DMS 273 treated with DMSO at 0.1 percent for 48 hours (cell line): ENCODE data around the gene SPARC.

Source experiments
- DNase-seq: peaks from one replicate; lab custom pipeline; 2025; lab: John Stamatoyannopoulos, UW

Gene SPARC

DNA sequence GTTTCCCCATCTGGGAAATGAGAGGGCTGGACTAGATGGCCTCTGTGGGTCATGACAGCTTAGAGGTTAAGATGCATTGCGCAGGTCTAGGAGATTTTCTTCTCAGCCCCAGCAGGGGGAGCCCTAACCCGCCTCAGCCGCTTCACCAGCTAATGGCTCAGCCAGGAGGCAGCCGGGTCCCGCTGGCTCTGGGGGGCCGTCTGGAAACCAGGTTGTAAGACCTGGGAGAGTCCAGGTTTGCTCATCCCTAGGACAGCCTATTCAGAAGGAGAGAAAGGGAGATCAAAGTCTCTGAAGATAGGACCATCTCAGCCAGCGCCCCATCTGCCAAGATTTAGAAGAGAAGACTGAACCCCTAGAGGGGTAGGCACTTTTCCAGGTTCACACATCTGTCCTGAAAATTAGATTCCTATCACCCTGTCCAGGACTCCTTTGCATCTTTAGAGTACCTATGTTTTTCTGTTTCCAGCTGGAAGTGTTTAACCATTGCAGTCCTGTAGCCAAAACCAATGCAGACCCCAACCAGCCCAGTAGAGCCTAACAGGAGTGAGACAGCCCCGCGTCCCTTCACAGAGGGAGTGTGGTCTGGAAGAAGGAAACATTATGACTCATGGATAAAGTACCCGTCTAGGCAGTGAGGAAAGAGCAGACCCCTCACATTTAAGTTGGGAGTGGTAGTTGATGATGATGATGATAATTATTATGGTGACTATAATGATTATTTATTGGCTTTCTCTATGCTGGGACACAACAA is 27.5 kb downstream of the SPARC start:
- peak; percentile 32 for DNase-seq

DNA sequence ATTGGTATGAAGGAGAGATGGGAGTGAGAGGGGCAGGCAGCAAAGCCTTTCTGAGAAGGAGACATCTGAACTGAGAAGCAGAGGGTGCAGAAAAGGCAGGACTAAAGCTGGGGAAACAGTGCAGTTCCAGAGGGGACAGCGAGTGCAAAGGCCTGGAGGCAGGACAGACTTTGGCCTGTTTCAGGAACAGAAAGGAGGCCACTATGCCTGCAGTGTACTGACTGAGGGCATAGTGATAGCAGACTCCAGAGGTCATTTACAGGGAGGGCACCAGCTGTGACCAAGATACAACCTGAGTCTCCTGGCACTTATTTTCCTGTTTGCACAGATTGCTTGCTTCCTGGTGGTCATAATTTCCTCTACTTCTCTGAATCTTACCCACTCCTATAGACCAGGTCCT is 29.6 kb downstream of the SPARC start:
- DNase-seq, result no peak

DNA sequence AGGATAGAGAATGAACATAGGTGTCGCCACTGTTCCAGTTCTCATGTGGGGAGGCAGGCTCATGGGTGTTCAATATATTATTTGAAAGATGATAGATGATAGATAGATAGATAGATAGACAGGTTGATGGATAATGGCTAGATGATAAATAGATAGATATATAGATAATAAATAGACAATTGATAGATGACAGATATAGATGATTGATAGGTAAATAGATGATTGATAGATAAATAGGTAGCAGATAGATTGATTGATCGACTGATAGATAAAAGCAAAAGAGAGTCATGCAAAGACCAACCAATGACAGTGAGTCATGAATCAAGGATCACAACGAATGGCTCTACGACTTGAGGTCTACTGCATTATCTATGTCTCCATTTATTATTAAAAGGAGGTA is 30.4 kb downstream of the SPARC start:
- DNase-seq, result no peak

DNA sequence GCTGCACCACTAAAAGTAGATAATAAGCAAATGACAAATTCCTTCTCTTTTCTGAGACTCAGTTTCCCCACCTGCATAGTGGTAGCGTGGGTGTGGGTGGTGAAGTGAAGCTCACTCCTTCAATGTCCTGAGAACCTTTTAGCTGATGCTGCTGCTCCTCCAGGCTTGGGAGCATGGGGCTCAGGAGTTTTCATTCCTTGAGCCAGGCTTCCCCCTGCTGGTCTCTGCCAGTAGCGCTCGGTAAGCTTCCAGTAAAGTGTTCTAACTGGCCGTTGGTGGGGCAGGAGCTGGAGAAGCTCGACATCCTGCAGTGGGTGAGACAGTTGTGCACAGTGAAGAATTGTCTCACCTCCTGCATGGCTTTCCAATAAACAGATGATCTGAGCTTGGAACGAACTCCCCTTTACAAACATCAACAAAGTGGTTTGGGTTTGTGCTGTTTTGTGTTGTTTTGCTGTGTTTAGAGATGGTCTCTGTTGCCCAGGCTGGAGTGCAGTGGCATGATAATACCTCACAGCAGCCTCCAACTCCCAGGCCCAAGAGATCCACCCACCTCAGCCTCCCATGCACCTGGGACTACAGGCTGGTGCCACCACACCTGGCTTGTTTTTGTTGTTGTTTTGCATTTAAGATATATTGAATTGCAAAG is 34.6 kb downstream of the SPARC start:
- DNase-seq, result peak; percentile 12

DNA sequence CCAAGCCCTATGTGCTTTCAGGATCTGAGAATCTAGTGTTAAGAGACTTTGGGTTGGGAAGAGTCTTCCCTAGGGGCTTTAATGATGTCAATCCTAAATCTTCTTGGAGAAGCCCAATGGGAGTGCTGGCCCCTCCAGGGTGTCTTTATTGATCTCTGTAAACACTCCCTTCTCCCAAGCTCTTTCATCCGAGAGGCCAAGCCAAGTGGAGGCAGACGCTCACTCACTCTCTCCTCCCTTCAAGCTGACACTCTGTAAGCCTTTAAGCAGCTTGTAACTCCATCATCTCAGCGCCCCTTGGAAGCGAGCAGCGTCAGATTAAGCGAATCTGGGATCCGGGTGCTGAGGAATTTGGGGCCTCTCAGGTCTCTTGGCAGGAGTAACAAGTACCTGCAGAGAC is 37.7 kb downstream of the SPARC start:
- no peak for DNase-seq

DNA sequence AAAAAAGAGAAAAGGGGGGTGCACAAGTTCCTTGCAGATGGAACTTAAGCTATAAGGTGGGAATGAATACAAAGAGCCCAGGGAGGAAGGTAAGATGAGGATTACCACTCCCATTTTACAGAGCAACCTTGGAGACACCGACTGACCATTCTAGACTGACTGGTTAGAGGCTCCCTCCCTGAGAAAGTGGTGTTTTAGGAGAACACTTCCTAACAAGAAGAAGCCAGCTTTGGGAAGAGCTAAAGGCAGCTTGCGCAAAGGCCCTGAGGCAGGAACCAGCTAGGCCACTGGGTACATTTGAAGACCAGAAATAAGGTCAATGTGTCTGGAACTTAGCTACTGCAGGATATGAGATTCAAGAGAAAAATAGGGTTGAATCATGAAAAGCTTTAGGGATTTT is 38.6 kb downstream of the SPARC start:
- DNase-seq, result no peak

DNA sequence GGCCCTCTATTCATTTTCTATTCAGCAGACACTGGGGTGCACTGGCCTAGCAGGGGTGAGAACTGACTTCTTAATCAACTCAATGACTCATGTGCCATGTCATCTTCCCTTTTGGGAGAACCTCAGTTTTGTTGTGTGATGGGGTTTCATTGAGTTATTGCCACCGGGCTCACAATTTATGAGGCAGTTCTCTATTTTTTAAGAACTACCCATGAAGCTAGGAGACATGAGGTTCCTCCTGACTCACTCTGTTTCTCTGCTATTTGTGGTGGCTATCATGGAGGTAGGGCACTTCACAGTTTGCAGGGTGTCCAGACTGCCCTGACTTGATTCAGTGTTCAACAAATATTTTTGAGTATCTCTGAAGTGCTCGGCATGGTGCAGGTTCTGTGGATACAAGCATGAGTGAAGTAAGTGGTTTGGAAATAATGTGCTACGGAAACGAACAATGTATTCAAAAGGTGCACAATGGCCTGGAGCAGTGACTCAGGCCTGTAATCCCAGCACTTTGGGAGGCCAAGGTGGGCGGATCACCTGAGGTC is 39.3 kb downstream of the SPARC start:
- DNase-seq, result no peak

DNA sequence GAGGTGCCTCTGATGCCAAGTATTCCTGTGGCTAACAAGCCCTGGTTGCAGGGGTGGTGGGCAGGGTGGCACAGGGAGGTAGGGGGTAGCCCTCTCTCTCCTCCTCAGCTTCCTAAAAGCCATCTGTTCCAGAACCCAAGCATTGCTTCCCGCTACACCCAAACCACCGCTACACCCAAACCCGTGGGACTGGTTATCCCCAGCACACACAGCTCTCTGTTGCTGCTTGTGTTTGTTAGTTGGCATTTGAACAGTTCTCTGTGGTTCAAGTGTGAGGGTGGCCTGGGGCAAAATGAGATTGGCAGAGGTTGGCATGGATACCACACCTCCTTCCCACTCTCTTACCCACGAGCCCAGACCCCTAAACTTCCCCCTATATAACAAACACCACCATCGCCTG is 40.4 kb downstream of the SPARC start:
- DNase-seq, result no peak

DNA sequence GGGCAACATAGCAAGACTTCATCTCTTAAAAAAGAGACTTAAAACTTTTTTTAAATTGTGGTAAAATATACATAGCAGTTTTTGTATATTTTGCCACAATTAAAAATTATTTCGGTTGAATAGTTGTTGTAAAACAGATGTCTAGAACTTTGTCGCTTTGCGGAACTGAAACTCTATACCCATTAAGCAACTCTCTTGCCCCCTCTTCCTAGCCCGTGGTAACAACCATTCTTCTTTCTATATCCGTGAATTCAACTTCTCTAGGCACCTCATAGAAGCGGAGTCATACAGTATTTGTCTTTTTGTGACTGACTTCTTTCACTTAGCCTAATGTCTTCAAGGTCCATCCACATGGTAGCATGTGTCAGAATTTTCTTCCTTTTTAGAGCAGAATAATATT is 43.3 kb downstream of the SPARC start:
- DNase-seq, result no peak

DNA sequence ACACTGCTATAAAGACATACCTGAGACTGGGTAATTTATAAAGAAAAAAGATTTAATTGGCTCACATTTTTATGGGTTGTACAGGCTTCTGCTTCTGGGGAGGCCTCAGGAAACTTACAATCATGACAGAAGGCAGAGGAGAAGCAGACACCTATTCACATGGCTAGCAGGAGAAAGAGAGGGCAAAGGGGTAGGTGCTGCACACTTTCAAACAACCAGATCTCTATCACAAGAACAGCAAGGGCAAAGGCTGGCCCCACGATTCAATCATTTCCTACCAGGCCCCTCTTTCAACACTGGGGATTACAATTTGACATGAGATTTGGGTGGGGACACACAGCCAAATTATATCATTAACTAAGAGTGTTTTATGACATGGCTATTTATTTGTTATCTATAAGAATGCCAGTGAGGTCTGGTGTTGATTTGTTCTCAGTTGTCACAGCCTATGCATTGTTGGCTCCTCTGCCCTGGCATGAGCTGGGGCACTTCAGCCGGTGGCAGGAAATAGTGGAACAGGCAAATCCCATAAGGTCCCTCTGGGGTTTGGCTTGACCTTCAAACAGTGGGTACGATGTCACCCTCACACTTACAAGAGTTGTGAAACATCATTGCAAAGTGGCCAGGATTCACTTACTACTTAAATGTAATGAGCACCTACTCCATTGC is 44.1 kb downstream of the SPARC start:
- DNase-seq, result no peak

DNA sequence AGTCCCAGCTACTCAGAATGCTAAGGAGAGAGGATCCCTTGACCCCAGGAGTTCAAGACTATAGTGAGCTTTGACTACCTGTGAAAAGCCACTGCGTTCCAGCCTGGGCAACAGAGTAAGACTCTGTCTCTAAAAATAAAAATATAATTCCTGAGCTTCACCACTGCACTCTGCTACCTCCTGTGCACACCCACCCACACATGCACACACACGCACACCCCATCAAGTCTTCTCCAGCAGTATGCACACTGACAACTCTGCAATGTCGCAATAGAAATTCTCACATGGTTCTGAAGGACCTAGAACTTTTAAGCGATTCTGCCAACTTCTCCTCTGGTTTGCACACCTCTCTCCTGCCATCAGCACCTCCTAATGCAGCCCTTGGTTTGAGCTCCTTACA is 48.1 kb downstream of the SPARC start:
- DNase-seq, result no peak

DNA sequence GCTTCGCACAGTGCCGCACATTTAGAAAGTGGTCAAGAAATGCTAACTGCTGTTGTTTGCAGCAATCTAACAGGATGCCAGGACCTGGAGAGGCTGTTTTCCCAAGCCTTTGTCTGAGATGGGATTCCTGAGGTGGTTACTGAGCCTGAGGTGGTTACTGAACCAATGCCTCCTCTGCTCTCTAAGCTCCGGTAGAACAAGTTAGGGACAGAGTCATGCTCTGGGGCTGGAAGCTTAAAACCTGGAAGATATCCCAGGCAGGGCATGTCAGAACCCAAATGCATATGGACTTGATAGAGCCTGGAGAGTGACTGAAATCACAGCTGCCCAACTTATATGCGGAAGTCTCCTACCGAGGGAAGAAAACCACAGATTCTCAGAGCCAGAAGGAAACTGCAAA is 49.0 kb downstream of the SPARC start:
- no peak for DNase-seq

DNA sequence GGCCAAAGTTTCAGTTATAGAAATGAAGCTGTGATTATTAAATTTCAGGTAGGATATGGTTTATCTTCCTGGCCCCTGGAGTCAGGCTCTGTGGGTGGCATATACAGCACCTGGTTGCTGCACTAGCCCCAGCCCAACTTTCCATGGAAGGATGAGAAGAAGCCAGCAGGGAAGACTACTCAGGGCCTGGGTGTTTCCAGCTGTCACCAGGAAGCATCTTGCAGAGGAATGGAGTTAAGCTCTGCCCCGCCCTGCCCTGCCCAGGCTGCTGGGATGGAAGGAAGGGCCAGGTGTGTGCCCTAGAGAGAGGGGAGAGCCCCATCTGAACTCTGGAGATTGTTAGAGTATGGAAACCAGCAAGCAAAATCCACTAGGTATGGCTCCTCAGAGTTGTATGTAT is 52.8 kb downstream of the SPARC start:
- no peak for DNase-seq

DNA sequence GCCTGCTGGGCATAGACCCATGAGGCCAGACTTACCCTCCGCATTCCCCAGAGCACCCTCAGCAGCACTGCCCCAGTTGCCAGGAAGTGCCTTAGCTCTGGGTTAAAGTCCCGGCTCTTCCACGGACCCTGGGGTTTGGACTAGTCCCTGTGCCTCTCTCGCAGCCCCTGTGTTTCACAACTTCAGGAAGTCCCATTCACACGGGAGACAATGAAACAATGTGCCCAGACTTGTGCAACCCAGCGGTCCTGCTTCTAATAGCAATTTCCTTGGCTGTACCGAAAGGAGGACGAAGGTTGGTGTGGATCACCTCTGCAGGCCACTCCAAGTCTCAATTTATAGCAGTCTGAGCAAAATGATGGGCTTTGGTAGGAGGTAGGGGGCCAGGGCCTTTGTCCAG is 53.8 kb downstream of the SPARC start:
- no peak for DNase-seq

DNA sequence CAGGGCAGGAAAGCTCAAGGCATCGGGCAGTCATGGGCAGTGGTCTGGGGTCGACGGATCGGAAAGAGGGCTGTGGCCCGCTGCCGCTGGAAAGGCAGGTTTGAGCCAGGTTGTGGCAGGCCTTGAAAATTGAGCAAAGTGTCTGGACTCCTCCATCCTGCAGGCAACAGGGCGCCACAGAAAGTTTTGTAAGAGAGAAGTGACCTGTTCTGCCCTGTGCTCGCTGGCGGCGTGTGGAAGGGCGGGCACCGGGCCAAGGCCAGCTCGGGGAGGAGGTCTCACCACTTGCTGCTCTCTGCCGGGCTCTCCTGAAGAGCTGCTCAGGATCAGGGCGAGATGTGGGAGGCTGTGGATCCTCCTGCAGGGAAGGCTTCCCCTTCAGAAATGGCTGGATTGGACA is 54.2 kb downstream of the SPARC start:
- DNase-seq, result no peak

DNA sequence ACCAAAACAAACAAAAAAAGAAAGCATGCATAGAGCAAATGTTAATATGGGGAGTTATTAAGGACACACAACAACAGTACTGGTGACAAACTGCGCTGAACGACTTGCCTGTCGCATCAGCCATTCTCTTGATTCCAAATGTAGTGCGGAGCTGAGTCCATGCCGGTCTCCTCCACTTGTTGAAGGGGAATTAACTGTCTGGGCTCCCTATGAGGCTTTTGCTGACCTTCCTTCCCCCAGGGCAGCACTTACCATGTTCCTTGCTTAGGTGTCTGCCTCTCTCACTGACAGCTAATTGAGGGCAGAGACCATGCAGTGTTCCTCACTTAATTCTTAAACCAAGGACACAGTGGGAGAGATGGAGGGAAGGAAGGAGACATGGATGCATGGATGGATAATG is 54.8 kb downstream of the SPARC start:
- DNase-seq, result no peak

DNA sequence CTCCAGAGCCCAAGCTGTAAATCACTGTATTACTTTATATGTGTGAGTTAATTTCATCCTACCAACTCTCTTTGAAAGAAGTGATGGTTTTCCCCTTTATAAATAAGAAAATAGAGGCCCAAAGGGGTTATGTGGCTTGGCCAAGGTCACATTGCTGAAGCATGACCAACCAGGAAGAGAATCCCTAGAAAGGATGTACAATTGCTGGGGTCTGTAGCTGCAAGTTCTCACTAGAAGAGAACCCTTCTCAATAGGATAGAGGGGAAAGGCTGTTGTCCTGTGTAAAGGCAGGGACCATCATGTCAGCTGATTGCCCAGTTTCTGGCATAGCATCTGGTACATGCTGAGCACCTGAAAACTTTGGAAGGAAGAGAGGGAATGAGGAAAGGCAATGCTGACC is 56.6 kb downstream of the SPARC start:
- no peak for DNase-seq

DNA sequence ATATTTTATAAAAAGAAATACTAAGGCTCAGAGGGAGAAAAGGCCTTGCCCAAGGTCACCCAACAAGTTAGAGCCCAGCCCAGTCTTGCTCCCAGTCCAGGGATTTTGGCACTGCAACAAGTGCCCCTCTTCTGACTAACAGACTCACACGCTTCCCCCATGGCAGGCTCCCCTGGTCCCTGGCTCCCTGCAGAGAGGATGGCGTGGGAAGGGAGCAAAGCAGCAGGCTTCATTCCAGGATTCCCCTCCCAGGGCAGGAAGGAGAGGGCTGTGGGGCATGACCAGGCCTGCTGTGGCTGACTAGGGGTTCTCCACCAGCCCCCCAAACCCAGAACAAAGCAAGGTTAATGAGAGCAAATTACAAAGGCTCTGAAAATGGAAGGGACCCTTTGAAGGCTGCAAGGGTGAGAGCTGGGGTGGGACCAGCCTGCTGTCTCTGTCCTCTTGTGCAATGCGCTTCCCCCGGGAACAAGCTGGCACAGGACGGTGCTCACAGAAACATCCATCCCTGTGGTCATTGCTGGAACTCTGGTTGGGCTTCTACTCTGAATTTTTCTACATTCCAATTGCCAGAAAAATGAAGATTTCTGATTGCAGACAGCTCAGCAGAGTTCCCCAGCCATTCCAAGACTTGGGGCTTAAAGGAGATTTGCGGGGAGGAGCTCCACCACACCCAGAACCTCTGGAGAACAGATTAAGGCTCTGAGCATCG is 58.4 kb downstream of the SPARC start:
- DNase-seq, result no peak

DNA sequence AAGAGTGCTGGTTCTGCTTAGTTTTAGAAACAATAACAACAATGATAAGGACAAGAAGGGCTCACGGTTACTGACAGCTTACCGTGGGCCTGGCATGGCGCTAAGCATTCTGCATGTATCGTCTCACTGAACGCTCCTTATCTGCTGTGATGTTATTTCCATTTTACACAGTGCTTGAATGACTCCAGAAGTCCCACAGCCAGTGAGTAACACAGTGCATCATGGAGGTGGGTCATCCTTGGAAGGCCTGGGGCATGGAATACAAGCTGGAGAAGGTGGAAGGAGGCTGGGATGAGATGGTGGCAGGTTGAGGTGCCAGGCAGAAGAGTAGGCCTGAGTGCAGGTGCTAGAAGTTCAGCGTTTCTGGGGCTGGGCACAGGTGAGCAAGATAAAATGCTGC is 59.1 kb downstream of the SPARC start:
- no peak for DNase-seq

DNA sequence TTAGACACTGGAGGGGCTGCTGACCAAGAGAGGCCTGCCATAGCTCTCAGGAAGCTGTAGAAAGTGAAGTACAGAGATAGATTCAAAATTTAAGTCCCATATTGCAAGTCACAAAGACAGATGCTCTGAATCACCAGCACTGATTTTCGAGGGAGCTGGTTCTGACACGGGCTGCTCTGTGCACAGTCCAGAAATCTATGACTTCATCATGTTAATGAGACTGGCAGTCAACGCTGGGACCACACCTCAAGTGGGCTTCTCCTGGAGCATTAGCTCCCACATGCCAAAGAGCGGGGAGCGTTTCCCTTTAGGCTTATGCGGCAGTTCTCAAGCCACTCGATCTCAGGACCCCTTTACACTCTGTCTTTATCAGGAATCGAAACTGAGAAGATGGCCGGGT is 61.4 kb downstream of the SPARC start:
- DNase-seq, result no peak

DNA sequence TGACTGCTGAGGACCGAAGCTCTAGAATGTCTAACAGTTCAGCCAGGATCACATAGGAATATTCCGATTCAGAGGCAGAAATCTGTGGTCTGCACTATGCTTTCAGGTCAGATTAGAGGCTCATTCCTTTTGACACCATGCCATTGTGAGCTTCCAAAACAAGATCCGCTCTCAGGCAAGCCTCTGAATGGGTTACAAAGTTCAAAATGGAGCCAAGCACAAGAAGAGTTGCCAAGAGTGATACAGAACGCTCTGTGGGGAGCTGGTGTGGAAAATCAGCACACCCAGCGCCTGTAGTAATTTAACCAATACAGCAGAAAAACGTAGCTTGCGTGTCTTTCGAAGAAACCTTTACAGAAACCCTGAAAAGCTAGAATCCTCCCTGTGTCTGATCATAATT is 62.2 kb downstream of the SPARC start:
- DNase-seq, result no peak

DNA sequence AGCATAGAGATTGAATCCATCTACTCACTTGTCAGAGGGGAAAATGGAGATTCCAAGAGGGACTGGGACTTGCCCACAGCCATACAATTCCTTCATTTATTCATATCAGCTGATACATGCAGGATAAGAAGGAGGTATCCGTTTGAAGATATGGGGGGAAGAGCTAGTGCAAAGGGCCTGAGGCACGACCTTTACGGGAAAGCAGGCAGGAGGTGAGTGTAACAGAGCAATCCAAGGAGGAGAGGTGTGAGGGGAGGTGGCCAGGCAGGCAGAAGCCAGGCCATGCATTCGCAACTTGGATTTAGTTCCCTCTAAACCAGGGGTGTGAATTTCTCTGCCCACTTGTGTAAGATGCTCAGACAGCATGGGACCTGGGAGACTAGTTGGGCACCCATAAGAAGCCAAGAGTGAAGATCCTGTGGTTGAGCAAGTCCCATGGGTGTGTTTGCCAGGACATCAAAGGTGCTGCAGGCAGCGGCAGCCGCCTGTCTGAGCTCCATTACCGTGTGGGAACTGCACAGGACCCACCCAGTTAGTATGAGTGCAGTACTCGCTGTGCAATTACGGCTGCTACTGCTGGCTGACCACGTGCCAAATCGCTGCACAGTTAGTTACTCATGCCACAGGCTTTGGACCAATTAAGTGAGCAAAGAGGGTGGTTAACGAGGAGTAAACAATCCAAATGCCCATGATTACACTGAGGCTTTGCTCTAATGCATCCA is 64.2 kb downstream of the SPARC start:
- DNase-seq, result no peak
